ENCODE results near the gene FERMT3.

Gene FERMT3

DNA sequence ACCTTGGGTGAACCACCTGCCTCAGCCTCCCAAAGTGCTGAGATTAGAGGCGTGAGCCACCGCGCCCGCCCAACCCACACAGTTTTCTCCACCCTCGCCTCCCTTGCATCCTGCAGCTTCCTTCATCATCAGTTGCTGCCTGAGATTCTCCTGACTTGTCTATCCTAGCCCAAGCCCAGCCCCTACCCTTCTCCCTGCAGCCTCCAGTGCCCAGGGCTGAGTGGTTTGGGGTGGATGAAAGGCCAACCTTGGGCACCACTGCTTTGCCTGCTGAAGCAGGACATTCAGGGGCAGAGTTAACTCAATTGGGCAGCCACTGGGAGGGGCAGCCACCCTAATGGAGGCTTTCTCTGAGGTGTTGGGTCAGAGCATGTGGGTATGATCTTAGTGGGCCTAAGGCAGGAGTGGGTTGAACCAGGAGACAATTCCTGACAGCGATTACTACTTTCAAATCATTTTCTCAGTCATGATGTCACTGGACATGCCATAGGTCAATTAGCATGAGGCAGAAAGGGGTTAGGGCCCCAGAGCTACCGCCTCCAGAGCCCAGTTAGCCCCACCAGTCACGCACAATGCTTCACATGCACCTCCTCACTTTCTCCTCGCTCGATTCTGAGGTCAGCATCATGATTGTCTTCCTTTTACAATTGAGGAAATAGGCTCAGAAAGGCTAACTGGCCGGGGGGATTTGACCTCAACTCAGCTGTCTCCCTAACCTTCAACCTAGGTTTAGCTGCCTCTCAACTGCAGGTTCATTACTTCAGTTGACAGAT is 33.3 kb downstream of the FERMT3 start:
- Histone ChIP-seq H3K36me3 (ENCODE audit: control insufficient read depth, insufficient read depth, low read length) (no peaks in the 10 kb centered on the region), H3K27ac (peak overlapping the region; percentile 99), H3K79me2 (no peaks in the 10 kb centered on the region), H3K9me3 (ENCODE audit: control insufficient read depth, low read length) (no peaks in the 10 kb centered on the region), H3K27me3 (ENCODE audit: control insufficient read depth, insufficient read depth, low read length) (no peaks in the 10 kb centered on the region), H3K4me3 (ENCODE audit: low read depth, low read length) (peak overlapping the region; percentile 79), H3K9ac (no peak overlapping the region), H3K4me1 (peaks cover 12% of the 10 kb centered on the region), H3K4me2 (ENCODE audit: low read length) (peak overlapping the region; percentile 97), H2AFZ (peak overlapping the region; percentile 78)
- TF ChIP-seq, protein P1, sequence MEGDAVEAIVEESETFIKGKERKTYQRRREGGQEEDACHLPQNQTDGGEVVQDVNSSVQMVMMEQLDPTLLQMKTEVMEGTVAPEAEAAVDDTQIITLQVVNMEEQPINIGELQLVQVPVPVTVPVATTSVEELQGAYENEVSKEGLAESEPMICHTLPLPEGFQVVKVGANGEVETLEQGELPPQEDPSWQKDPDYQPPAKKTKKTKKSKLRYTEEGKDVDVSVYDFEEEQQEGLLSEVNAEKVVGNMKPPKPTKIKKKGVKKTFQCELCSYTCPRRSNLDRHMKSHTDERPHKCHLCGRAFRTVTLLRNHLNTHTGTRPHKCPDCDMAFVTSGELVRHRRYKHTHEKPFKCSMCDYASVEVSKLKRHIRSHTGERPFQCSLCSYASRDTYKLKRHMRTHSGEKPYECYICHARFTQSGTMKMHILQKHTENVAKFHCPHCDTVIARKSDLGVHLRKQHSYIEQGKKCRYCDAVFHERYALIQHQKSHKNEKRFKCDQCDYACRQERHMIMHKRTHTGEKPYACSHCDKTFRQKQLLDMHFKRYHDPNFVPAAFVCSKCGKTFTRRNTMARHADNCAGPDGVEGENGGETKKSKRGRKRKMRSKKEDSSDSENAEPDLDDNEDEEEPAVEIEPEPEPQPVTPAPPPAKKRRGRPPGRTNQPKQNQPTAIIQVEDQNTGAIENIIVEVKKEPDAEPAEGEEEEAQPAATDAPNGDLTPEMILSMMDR (IDR thresholded peaks at IDR 0.05) = no peak

DNA sequence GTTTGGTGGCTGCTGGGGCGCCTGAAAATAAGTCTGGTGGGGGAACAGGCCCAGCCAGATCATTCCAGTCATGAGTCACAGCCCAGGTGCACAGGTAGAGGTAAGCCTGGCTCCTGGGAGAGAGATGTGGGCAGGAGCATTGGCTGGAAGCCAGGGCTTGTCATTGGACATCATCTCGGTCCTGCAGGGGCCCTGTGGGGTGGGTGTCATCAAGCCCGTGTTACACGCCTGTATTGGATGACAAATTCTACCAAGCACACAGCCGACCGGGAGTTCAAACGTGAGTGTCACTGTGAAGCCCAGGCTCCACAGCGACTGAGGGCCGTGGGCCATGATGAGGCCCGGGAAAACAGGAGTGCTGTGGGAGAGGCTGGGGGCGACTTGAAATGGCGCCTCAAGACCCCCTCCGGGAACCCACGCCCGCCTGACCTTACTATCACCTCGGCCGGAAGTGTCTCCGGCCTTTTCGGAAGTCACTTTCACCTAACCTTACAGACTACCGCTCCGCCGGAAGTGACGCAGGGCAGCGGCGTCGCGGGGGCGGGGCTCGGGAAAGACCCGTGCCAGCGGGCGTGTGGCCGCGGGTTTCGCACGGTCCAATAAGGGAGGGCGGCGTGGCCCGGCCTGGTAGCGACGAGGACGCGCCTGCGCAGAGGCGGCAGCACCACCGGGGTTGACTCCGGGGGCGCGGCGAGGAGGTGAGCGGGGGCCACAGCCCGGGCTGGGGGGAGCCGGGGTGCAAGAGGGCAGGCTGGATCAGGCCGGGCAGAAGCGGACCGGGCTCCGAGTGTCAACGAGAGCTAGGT is 34.1 kb downstream of the FERMT3 start, which contains the start of gene FKBP2:
Gene FKBP2 (plus strand): TSS at position 661 of the 806 bp plus-strand sequence. CDS start 1,293 bp downstream, outside the sequence.
- H3K4me1 ChIP-seq = peaks cover 12% of the 10 kb centered on the region
- no peaks in the 10 kb centered on the region for H3K79me2 ChIP-seq
- no peaks in the 10 kb centered on the region for H3K9me3 ChIP-seq (ENCODE audit: control insufficient read depth, low read length)
- no peaks in the 10 kb centered on the region for H3K27me3 ChIP-seq (ENCODE audit: control insufficient read depth, insufficient read depth, low read length)
- H3K4me2 ChIP-seq (ENCODE audit: low read length) = peak within 1 kb of the TSS; percentile 97
- peak within 1 kb of the TSS; percentile 79 for H3K4me3 ChIP-seq (ENCODE audit: low read depth, low read length)
- no peaks in the 10 kb centered on the region for H3K36me3 ChIP-seq (ENCODE audit: control insufficient read depth, insufficient read depth, low read length)
- H2AFZ ChIP-seq = peak within 1 kb of the TSS; percentile 78
- H3K27ac ChIP-seq = peak within 1 kb of the TSS; percentile 99
- H3K9ac ChIP-seq = peak within 1 kb of the TSS; percentile 53
- TF ChIP-seq, protein P1 (IDR thresholded peaks at IDR 0.05) = no peak

DNA sequence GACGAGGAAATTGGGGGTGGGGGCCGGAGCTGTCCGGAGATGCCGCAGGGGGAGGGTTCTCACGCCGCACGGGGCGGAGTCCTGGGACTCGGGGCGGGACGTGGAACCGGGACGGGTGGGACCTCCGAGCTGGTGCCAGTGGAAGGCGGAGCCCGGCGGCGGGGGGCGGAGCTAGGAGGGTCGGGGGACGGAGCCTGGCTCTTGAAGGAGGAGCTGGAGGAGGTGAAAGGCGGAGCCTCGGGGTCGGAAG is 34.6 kb downstream of the FERMT3 start:
- no peaks in the 10 kb centered on the region for H3K36me3 ChIP-seq (ENCODE audit: control insufficient read depth, insufficient read depth, low read length)
- peaks cover 12% of the 10 kb centered on the region for H3K4me1 ChIP-seq
- TF ChIP-seq, protein P1 (IDR thresholded peaks at IDR 0.05) = no peak

DNA sequence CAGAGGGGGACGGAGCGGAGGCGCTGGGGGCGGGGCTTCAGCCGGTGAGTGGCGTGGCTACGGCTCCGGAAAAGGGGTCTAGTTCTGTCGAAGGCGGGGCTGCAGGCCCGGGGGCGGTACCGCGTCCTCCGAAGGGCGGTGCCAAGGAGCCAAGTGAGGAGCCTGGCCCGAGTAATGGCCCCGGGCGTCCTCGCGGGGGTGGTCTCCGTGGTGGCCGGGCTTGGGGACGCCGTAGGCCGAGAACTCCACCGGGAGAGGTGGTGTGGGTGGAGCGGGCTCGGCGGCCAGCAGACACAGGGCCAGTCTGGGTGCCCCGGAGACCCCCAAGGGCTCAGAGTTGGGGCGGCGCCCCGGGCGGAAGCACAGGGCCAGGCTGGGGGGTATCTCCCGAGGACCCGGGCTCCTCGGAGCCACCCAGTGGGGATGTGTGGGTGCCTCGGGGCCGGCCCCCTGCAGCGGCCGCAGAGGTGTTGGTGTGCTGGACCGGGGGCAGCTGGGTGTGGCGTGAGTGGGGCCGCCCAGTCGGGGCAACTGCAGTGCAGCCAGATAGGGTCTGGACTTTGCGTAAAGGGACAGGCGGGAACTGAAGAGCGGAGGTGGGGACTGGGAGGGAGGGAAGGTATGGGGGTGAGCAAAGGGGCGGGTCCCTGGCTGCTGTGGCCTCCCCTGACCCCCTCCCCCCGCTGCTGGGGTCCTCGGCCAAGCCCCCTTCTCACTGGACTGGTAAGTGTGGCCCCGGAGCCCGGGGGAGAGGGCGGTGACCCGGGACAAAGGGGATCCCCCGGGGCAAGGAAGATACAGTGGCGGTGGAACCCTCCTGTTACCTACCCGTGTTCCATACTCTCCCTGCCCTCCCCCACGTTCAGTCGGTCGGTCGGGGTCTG is 35.2 kb downstream of the FERMT3 start:
- peak overlapping the region; percentile 53 for H3K9ac ChIP-seq
- peaks cover 12% of the 10 kb centered on the region for H3K4me1 ChIP-seq
- peak overlapping the region; percentile 99 for H3K27ac ChIP-seq
- peak overlapping the region; percentile 79 for H3K4me3 ChIP-seq (ENCODE audit: low read depth, low read length)
- no peaks in the 10 kb centered on the region for H3K36me3 ChIP-seq (ENCODE audit: control insufficient read depth, insufficient read depth, low read length)
- TF ChIP-seq, protein P1 (IDR thresholded peaks at IDR 0.05) = no peak
- peak overlapping the region; percentile 81 for H3K4me2 ChIP-seq (ENCODE audit: low read length)
- peak overlapping the region; percentile 78 for H2AFZ ChIP-seq
- no peaks in the 10 kb centered on the region for H3K9me3 ChIP-seq (ENCODE audit: control insufficient read depth, low read length)
- no peaks in the 10 kb centered on the region for H3K79me2 ChIP-seq
- no peaks in the 10 kb centered on the region for H3K27me3 ChIP-seq (ENCODE audit: control insufficient read depth, insufficient read depth, low read length)

More for the DNA sequence above, 34.6 kb downstream of the FERMT3 start:
- H3K79me2 ChIP-seq = no peaks in the 10 kb centered on the region
- H3K4me3 ChIP-seq (ENCODE audit: low read depth, low read length) = peak overlapping the region; percentile 79
- peak overlapping the region; percentile 97 for H3K4me2 ChIP-seq (ENCODE audit: low read length)
- H3K9ac ChIP-seq = no peak overlapping the region
- no peaks in the 10 kb centered on the region for H3K9me3 ChIP-seq (ENCODE audit: control insufficient read depth, low read length)
- no peaks in the 10 kb centered on the region for H3K27me3 ChIP-seq (ENCODE audit: control insufficient read depth, insufficient read depth, low read length)
- peak overlapping the region; percentile 99 for H3K27ac ChIP-seq
- H2AFZ ChIP-seq = peak overlapping the region; percentile 78

All from parathyroid adenoma (tissue), 2 donors.